Gastrocnemius medialis (tissue), 4 donors: ENCODE results near the gene PDZK1IP1. TPM values are rescaled to one million over a fixed set of nuclear protein-coding genes. Genes with fewer than 3 reads are reported as not detected.
A peak's percentile ranks its signal among the peaks of the same experiment; 100 is the strongest.

ENCODE experiments used
- ATAC-seq, 2 donors: fragments of 150-250 bp; one replicate each; pipeline ENCODE4 v1.9.1; 2016
- DNase-seq, 2 donors: peaks; one replicate each; pipeline ENCODE4 v3.0.0-alpha.2; 2019
- H3K27ac ChIP-seq, 4 donors: fragments of 200-600 bp; sonication (generic); 1 replicate in 1 of 4; 2 replicates in 3 of 4; pipeline ENCODE4 v1.5.1; 2016 to 2018; ENCODE audit warnings: mild to moderate bottlenecking in 2 of 4, moderate library complexity in 1 of 4
- H3K27me3 ChIP-seq, 3 donors: fragments of 200-600 bp; sonication (generic) in 2 of 3; 1 replicate in 1 of 3; 2 replicates in 2 of 3; pipeline versions ENCODE4 v1.5.1 to v1.6.0; 2016 to 2019; ENCODE audit warnings: mild to moderate bottlenecking in 1 of 3, moderate library complexity in 1 of 3
- H3K36me3 ChIP-seq, 2 donors: fragments of 200-600 bp; sonication (generic) in 1 of 2; one replicate each; pipeline ENCODE4 v1.5.1; 2017 to 2018
- H3K4me1 ChIP-seq, 2 donors: fragments of 200-600 bp; sonication (generic) in 1 of 2; one replicate each; pipeline ENCODE4 v1.5.1; 2016 to 2017; ENCODE audit warnings: mild to moderate bottlenecking in 2 of 2
- H3K4me3 ChIP-seq, 4 donors: fragments of 200-600 bp; sonication (generic) in 3 of 4; 1 replicate in 1 of 4; 2 replicates in 3 of 4; pipeline ENCODE4 v1.5.1; 2016 to 2019; ENCODE audit warnings: mild to moderate bottlenecking in 2 of 4
- H3K9me3 ChIP-seq, 3 donors: fragments of 200-600 bp; sonication (generic) in 2 of 3; 1 replicate in 1 of 3; 2 replicates in 2 of 3; pipeline ENCODE4 v1.5.1; 2016 to 2019
- POLR2A ChIP-seq, 2 donors: fragments of 450-650 bp; IDR thresholded peaks; one replicate each; pipeline ENCODE4 v1.6.1; 2017; ENCODE audit warnings: antibody characterized with exemption in 2 of 2, mild to moderate bottlenecking in 2 of 2, moderate library complexity in 2 of 2
- in situ Hi-C, 4 donors: fragments of 200-750 bp; cut with MboI; loops; one replicate each; pipeline versions ENCODE4 v1.15.0 to v1.8.0; 2017; ENCODE audit warnings: low sequenced_read_pairs in 4 of 4
- intact Hi-C: fragments of 100-400 bp; cut with DNase I; formaldehyde crosslinking; loops from one replicate; pipeline ENCODE4 v1.15.1; 2023; ENCODE audit warnings: low total_unique reads
- total RNA-seq, 4 donors: library from RNA; depleted of rRNA; stranded (reverse); fragments of >200 nt; gene quantifications; one replicate each; pipeline versions ENCODE4 v1.1.0 to v1.2.3, GENCODE V29; 2016
- TF ChIP-seq, protein P1 (sequence below), 5 experiments: fragments of 450-650 bp in 3 of 5; fragments of 200-600 bp in 2 of 5; sonication (generic) in 2 of 5; IDR thresholded peaks in 4 of 5; conservative IDR thresholded peaks in 1 of 5; 1 replicate in 4 of 5; 2 replicates in 1 of 5; pipeline ENCODE4 v1.5.1; 2016 to 2019; ENCODE audit warnings: antibody characterized with exemption in 5 of 5, mild to moderate bottlenecking in 3 of 5, moderate library complexity in 3 of 5

The PDZK1IP1 gene
- total RNA-seq, 4 donors from 2014 or later, result 1.8 to 10.9 (median 3.9) TPM; not detected in 1

GRCh38 chr1:47192458-47193384 is 2.9 kb upstream of the PDZK1IP1 start:
- in situ Hi-C loops (loop anchor here (5.0 to 25.0 kb wide), 8 partner anchors 62 to 520 kb away; partner anchors contain the start of genes CMPK1 (in 2 of the 4), FOXD2 (in 1 of the 4) and FOXE3 (in 1 of the 4)), intact Hi-C loops (loop anchor here (5.0 kb wide), 2 partner anchors 70 to 230 kb away; no protein-coding TSS in a partner anchor)
- peaks cover 7 to 14% of the 10 kb centered on the region in 2 donors for H3K4me1 ChIP-seq
- no peaks in the 10 kb centered on the region for H3K27me3 ChIP-seq
- no peak for TF ChIP-seq POLR2A (IDR thresholded peaks at IDR 0.05)
- TF ChIP-seq, protein P1, sequence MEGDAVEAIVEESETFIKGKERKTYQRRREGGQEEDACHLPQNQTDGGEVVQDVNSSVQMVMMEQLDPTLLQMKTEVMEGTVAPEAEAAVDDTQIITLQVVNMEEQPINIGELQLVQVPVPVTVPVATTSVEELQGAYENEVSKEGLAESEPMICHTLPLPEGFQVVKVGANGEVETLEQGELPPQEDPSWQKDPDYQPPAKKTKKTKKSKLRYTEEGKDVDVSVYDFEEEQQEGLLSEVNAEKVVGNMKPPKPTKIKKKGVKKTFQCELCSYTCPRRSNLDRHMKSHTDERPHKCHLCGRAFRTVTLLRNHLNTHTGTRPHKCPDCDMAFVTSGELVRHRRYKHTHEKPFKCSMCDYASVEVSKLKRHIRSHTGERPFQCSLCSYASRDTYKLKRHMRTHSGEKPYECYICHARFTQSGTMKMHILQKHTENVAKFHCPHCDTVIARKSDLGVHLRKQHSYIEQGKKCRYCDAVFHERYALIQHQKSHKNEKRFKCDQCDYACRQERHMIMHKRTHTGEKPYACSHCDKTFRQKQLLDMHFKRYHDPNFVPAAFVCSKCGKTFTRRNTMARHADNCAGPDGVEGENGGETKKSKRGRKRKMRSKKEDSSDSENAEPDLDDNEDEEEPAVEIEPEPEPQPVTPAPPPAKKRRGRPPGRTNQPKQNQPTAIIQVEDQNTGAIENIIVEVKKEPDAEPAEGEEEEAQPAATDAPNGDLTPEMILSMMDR (IDR thresholded peaks at IDR 0.05 in 4 of 5, conservative IDR thresholded peaks at IDR 0.05 in 1 of 5), result peak; percentile 80 to 97 (median 86)
- peak; percentile 10 to 23 for ATAC-seq
- DNase-seq, result peak; percentile 50 to 61
- H3K36me3 ChIP-seq, result no peaks in the 10 kb centered on the region
- no peak overlapping the region for H3K27ac ChIP-seq
- H3K9me3 ChIP-seq, result no peaks in the 10 kb centered on the region
- H3K4me3 ChIP-seq, result no peak overlapping the region

GRCh38 chr1:47191940-47192457 is 2.2 kb upstream of the PDZK1IP1 start:
- no peaks in the 10 kb centered on the region for H3K27me3 ChIP-seq
- no peaks in the 10 kb centered on the region for H3K9me3 ChIP-seq
- no peak overlapping the region for H3K27ac ChIP-seq
- H3K4me3 ChIP-seq, result no peak overlapping the region
- TF ChIP-seq, protein P1 (IDR thresholded peaks at IDR 0.05 in 4 of 5, conservative IDR thresholded peaks at IDR 0.05 in 1 of 5), result no peak
- TF ChIP-seq POLR2A (IDR thresholded peaks at IDR 0.05), result no peak
- no peak for ATAC-seq
- no peaks in the 10 kb centered on the region for H3K36me3 ChIP-seq
- DNase-seq, result no peak
- in situ Hi-C loops, result loop anchor here (5.0 to 25.0 kb wide), 8 partner anchors 63 to 520 kb away; partner anchors contain the start of genes CMPK1 (in 2 of the 4), FOXD2 (in 1 of the 4) and FOXE3 (in 1 of the 4)
- peaks cover 7 to 14% of the 10 kb centered on the region in 2 donors for H3K4me1 ChIP-seq
- intact Hi-C loops, result loop anchor here (5.0 kb wide), 2 partner anchors 70 to 230 kb away; no protein-coding TSS in a partner anchor

DNA sequence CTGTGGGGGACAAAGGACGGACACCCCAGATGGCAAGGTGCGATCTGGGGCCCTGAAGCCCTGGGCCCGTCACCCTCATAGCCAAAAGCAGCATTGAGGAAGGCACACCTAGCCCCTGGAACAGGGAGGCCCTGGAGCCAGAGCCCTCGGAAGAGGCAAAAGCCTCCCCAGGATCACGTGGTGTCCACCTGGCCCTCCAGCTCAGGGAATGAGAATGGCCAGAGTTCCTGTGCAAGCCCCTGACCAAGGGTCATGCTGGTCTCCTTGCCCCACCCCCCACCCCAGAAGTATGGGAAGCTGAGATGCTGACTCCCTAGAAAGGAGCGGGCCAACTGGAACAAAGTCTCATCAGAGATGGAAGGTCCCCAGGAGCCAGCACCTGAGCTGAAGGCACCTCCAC is 1.0 kb upstream of the PDZK1IP1 start:
- no peak for TF ChIP-seq POLR2A (IDR thresholded peaks at IDR 0.05)
- TF ChIP-seq, protein P1 (IDR thresholded peaks at IDR 0.05 in 4 of 5, conservative IDR thresholded peaks at IDR 0.05 in 1 of 5), result no peak
- intact Hi-C loops, result loop anchor here (1.0 to 5.0 kb wide), 3 partner anchors 71 to 231 kb away; no protein-coding TSS in a partner anchor
- Histone ChIP-seq H3K36me3 (no peaks in the 10 kb centered on the region), H3K4me3 (no peak overlapping the region), H3K27ac (peak overlapping the region in 3 of 4 donors; percentile 66 to 80 (median 76)), H3K27me3 (no peaks in the 10 kb centered on the region), H3K4me1 (peaks cover 7 to 14% of the 10 kb centered on the region in 2 donors), H3K9me3 (no peaks in the 10 kb centered on the region)
- no peak for DNase-seq
- in situ Hi-C loops, result loop anchor here (5.0 to 25.0 kb wide), 8 partner anchors 64 to 521 kb away; partner anchors contain the start of genes CMPK1 (in 2 of the 4), FOXD2 (in 1 of the 4) and FOXE3 (in 1 of the 4)
- no peak for ATAC-seq

DNA sequence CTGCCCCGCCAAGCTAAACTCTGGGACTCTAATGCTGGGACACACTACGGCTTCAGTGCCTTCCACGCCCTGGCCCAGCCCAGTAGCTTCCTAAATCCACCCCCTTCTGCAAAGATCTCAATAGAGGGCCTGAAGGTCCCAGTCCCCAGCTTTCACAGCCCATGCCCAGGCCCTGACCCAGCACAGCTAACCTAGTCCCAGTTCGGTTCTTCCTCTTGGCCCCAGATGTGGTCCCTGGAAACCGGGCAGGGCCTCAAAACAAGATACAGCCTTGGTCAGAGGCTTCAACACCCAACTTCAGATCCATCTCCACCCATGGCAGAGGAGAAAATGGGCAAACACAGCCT is 646 bp upstream of the PDZK1IP1 start:
- Histone ChIP-seq H3K36me3 (no peaks in the 10 kb centered on the region), H3K27ac (peak overlapping the region; percentile 63 to 80 (median 71)), H3K27me3 (no peaks in the 10 kb centered on the region), H3K4me1 (peaks cover 7 to 14% of the 10 kb centered on the region in 2 donors), H3K9me3 (no peaks in the 10 kb centered on the region), H3K4me3 (peak overlapping the region in 1 of 4 donors; percentile 29)
- in situ Hi-C loops, result loop anchor here (5.0 to 25.0 kb wide), 8 partner anchors 64 to 522 kb away; partner anchors contain the start of genes CMPK1 (in 2 of the 4), FOXD2 (in 1 of the 4) and FOXE3 (in 1 of the 4)
- intact Hi-C loops, result loop anchor here (1.0 to 5.0 kb wide), 3 partner anchors 72 to 232 kb away; no protein-coding TSS in a partner anchor
- ATAC-seq (no peak), DNase-seq (no peak)
- no peak for TF ChIP-seq POLR2A (IDR thresholded peaks at IDR 0.05)
- TF ChIP-seq, protein P1 (IDR thresholded peaks at IDR 0.05 in 4 of 5, conservative IDR thresholded peaks at IDR 0.05 in 1 of 5), result no peak
